Type B pancreatic cell (in vitro differentiated cells): Measurements from ENCODE around the gene HEBP1. TPM values are rescaled to one million over a fixed set of nuclear protein-coding genes. Genes with fewer than 3 reads are reported as not detected.

ENCODE experiments used
- DNase-seq: peaks from one replicate; pipeline ENCODE4 v3.0.0; 2021; ENCODE audit warnings: mixed read lengths; ENCODE audit not compliant: unreplicated experiment; ENCODE audit errors: extremely low spot score
- H3K27ac Mint-ChIP-seq: 2 replicates; pipeline ENCODE4 v1.8.0; 2021; ENCODE audit warnings: mild to moderate bottlenecking, mixed read lengths
- H3K27me3 Mint-ChIP-seq: 2 replicates; pipeline ENCODE4 v1.8.0; 2021; ENCODE audit warnings: mixed read lengths
- H3K36me3 Mint-ChIP-seq: 2 replicates; pipeline ENCODE4 v1.8.0; 2021; ENCODE audit warnings: mixed read lengths
- H3K4me1 Mint-ChIP-seq: one replicate; pipeline ENCODE4 v1.8.0; 2021; ENCODE audit warnings: mixed read lengths; ENCODE audit not compliant: unreplicated experiment
- H3K4me3 Mint-ChIP-seq: 2 replicates; pipeline ENCODE4 v1.8.0; 2021; ENCODE audit warnings: mild to moderate bottlenecking, mixed read lengths
- H3K9me3 Mint-ChIP-seq: 2 replicates; pipeline ENCODE4 v1.8.0; 2021; ENCODE audit warnings: mixed read lengths
- CTCF ChIP-seq: fragments of 200-600 bp; sonication (generic); conservative IDR thresholded peaks from 2 replicates; pipeline ENCODE4 v1.5.0; 2021; ENCODE audit warnings: antibody characterized with exemption, mild to moderate bottlenecking
- total RNA-seq: library from RNA; stranded (reverse); gene quantifications from 2 replicates; pipeline ENCODE4 v1.2.1, GENCODE V29; 2021; ENCODE audit warnings: low replicate concordance

Gene HEBP1
- total RNA-seq, 1 donor from 2014 or later, result 66.4 TPM

GRCh38 chr12:12974211-12974610 is 25.9 kb downstream of the HEBP1 start:
- Mint-ChIP-seq H3K27me3 (no peaks in the 10 kb centered on the region), H3K4me3 (no peak overlapping the region), H3K9me3 (peaks cover 5% of the 10 kb centered on the region), H3K36me3 (peaks cover 71% of the 10 kb centered on the region), H3K27ac (no peak overlapping the region), H3K4me1 (no peaks in the 10 kb centered on the region)
- no peak for DNase-seq
- no peak for TF ChIP-seq CTCF

GRCh38 chr12:12973019-12973418 is 27.0 kb downstream of the HEBP1 start:
- Mint-ChIP-seq H3K27me3 (no peaks in the 10 kb centered on the region), H3K4me1 (no peaks in the 10 kb centered on the region), H3K9me3 (peaks cover 5% of the 10 kb centered on the region), H3K36me3 (peaks cover 80% of the 10 kb centered on the region), H3K4me3 (no peak overlapping the region), H3K27ac (no peak overlapping the region)
- no peak for TF ChIP-seq CTCF
- DNase-seq, result no peak

GRCh38 chr12:12965836-12966235 is 34.2 kb downstream of the HEBP1 start:
- H3K36me3 Mint-ChIP-seq, result peaks cover 47% of the 10 kb centered on the region
- H3K4me1 Mint-ChIP-seq, result no peaks in the 10 kb centered on the region
- no peak overlapping the region for H3K27ac Mint-ChIP-seq
- no peaks in the 10 kb centered on the region for H3K27me3 Mint-ChIP-seq
- no peak for DNase-seq
- H3K9me3 Mint-ChIP-seq, result no peaks in the 10 kb centered on the region
- no peak overlapping the region for H3K4me3 Mint-ChIP-seq
- no peak for TF ChIP-seq CTCF

- DNase-seq, result no peak
- H3K27ac Mint-ChIP-seq, result no peak overlapping the region
- no peaks in the 10 kb centered on the region for H3K4me1 Mint-ChIP-seq
- H3K9me3 Mint-ChIP-seq, result no peaks in the 10 kb centered on the region
- no peaks in the 10 kb centered on the region for H3K27me3 Mint-ChIP-seq
- no peak overlapping the region for H3K4me3 Mint-ChIP-seq
- H3K36me3 Mint-ChIP-seq, result peaks cover 39% of the 10 kb centered on the region
- no peak for TF ChIP-seq CTCF
Measured at GRCh38 chr12:12964255-12964654, 35.8 kb downstream of the HEBP1 start.

- no peaks in the 10 kb centered on the region for H3K27me3 Mint-ChIP-seq
- no peak overlapping the region for H3K27ac Mint-ChIP-seq
- no peaks in the 10 kb centered on the region for H3K9me3 Mint-ChIP-seq
- H3K36me3 Mint-ChIP-seq, result peaks cover 19% of the 10 kb centered on the region
- no peaks in the 10 kb centered on the region for H3K4me1 Mint-ChIP-seq
- no peak for DNase-seq
- no peak overlapping the region for H3K4me3 Mint-ChIP-seq
- no peak for TF ChIP-seq CTCF
Measured at GRCh38 chr12:12960639-12961209, 39.3 kb downstream of the HEBP1 start.

GRCh38 chr12:12958886-12959285 is 41.2 kb downstream of the HEBP1 start:
- no peak for TF ChIP-seq CTCF
- H3K27ac Mint-ChIP-seq, result no peak overlapping the region
- H3K36me3 Mint-ChIP-seq, result peaks cover 7% of the 10 kb centered on the region
- no peak overlapping the region for H3K4me3 Mint-ChIP-seq
- H3K9me3 Mint-ChIP-seq, result no peaks in the 10 kb centered on the region
- no peaks in the 10 kb centered on the region for H3K4me1 Mint-ChIP-seq
- no peak for DNase-seq
- no peaks in the 10 kb centered on the region for H3K27me3 Mint-ChIP-seq
